Medulla oblongata (tissue), 1 donor: Measurements from ENCODE around the gene NNAT.

ENCODE experiments used
- DNase-seq: peaks from one replicate; pipeline ENCODE4 v3.0.0-alpha.2; 2015; ENCODE audit errors: extremely low spot score

Gene NNAT

GRCh38 chr20:37566590-37567330, 45.7 kb downstream of the NNAT start:
- DNase-seq, result no peak

GRCh38 chr20:37567331-37567665, 46.2 kb downstream of the NNAT start:
- no peak for DNase-seq

- DNase-seq, result no peak
Measured at GRCh38 chr20:37567671-37568588, 46.9 kb downstream of the NNAT start.

GRCh38 chr20:37570419-37570818, 49.4 kb downstream of the NNAT start:
- no peak for DNase-seq

GRCh38 chr20:37571033-37571432, 50.0 kb downstream of the NNAT start:
- DNase-seq, result no peak
